HT-29 (cell line): Measurements from ENCODE around the gene EML1. TPM values are rescaled to one million over a fixed set of nuclear protein-coding genes. Genes with fewer than 3 reads are reported as not detected.

Source experiments
- DNase-seq: peaks from one replicate; pipeline ENCODE4 v3.0.0-alpha.2; 2015; ENCODE audit warnings: low spot score
- total RNA-seq: library from RNA; depleted of rRNA; stranded (reverse); fragments of >200 nt; shearing (Covaris generic); gene quantifications from 2 replicates; pipeline ENCODE4 v1.2.3, GENCODE V29; 2014

Gene EML1
- total RNA-seq, 1 experiment from 2014 or later, result not detected

DNA sequence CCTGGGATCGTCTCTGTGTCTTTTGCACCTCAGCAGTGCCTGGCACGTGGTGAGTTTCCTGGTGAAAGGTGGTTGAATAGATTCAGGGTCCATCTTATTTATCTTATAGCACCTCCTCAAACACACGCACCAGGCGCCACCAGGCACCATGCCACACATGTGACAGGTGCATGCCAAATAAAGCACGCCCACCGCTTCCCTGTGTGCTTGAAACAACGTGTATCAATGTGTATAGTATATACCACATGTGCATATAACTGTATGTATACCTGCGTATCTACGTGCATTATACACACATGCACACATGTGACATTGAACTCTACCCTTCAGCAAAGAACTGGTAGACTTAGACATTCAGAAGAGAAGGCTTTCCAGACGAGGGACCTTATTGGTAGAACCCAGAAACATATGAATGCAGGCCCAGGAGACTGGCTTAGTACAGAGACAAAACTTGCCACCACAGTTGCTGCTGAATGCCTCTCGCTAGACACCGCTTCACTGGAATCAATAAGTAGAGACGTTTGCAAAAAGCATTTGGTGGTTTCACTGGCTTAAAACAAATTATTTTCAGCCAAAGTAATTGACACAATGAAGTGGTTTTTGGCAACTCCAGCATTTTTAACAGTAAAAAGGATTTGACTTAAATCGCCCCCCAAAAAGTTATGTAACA lies 10.0 kb downstream of the EML1 start:
- DNase-seq, result no peak

DNA sequence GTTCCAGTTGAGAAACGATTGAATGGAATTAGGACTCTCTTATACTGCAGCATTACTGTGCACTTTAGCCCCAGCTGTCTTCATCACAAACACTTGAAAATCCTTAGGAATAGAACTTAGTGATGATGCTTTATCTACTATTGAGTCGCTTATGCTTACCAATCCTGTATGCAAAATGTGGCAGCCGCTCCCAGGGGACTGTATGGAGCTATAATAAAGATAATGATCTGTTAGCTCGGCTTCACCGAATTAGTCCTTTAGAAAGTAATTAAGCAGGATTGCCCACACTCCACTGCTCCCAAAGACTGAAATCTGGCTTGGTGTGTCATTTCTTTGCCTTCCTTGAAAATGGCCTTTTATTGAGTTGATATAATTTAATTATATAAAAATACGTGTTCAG lies 10.6 kb downstream of the EML1 start:
- DNase-seq, result no peak

DNA sequence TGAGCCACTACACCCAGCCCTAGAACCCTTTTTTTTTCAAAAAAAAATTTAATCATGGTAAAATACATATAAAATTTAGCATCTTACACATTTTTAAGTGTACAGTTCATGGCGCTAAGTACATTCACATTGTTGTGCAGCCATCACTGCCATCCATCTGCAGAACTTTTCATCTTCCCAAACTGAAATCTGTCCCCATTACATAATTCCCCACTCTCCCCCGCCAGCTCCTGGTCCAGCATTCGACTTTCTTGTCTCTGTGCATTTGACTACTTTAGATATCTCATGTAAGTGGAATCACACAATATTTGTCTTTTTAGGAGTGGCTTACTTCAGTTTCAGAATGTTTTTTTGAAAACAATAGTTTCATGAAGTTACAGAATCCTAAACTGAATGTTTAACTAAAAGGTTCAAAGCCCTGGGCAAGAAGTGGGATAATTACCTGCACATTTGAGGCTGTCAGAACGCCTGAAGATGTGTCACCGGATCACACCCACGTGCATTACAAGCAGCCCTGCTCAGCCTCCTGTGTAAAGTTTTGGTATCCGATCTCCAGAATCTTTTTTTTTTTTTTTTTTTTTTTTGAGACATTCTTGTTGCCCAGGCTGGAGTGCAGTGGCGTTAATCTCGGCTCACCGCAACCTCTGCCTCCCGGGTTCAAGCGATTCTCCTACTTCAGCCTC lies 12.7 kb downstream of the EML1 start:
- no peak for DNase-seq

DNA sequence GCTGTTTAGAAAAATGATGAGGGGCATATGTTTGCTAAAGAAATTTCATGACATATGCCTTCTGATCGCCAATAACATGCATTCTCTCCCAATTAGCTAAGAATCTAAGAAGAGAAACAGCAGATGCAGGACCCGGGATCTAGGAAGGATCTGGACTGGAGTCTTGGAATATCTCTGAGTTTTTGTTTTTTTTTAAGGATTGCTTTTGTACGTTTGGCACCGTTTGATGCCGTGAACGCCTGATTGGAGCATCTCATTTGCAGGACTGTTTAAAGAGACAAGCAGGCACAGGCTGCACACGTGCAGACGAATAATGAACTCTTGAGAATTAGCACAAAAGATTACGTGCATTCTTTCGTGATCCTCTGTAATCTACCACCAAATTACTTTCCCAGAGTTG lies 13.6 kb downstream of the EML1 start:
- no peak for DNase-seq

DNA sequence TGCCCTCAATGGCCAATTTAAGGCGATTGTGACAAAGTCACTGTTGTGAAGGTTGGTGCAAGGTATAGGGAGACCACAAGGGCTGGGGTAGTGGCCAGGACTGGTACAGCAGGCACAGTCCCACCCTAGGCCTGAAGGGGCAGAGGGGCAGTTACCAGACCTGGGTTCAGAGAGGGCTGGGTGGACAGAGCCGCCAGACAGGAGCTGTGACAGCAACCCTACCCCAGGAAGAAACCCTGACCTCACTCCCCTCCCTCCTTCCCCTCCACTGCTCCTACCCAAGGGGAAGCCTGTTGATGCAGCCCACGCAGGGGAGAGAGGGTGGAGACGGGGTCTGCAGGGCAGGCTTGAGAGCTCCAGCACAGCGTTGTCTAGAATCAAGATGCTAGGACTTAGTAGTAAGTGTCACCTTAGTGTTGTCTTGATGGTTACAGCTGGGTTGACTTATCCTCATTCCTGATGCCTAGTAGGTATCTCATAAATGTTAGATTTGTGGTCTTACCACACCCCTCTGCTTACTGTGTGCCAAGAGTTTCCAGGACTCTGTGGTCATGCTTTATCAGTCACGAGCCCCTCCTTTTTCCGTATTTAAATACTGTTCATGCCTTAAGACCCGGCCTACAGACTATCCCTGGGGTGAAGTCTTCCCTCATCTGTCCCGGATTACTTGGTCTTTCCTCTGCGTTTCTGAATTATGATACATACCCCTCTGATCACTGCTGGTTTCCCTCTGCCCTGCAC lies 14.4 kb downstream of the EML1 start:
- DNase-seq, result no peak

DNA sequence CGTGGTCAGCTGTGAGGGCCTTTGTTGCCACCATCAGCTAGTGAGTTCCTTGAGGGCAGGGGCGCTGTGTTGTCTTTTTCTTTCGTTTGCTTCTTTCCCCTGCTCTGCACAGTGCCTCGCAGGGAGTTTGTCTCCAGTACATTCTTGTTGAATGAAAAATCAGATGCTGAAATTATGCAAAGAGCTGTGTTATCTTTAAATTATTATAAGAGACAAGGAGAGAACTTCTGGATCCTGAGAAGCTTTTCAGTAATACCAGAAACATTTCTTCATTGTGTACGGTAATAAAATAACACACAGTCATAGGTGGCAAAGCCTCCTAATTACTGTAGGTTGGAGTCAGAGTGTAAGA lies 14.9 kb downstream of the EML1 start:
- no peak for DNase-seq

DNA sequence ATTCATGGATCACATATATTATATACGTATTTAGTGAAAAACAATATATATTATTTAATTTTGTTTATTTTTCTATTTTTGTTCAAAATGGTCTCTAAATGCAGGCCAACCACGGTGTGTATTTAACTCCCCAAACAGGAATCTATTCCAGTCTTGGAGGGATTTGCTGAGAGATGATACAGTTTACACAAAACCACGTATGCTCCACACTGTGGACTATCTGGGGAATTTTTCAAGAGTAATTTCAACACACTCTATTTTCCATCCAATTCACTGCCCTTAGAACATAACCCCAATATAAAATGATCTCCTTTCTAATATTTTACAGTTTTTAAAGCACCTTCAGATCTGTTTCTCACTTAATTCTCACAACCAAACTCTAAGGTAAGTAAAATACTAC lies 15.3 kb downstream of the EML1 start:
- no peak for DNase-seq

DNA sequence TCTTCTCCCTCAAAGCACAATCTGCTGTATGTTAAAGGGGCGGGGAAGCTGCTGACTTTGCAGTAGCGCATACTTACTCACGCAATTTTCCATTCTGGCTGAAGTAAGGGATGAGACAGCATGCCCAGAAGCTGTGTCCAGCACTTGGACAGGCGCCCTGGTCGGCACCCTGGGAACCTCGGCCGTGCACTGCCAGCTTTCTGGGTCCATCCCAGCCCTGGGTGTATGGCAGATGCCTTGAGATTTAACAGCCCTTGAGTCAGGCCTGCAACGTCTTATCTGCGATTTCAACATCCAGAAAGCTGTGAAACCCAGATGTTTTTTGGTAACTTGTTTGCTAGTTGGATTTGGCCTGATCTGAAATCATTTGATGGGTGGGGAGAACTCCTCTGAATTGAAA lies 16.1 kb downstream of the EML1 start:
- no peak for DNase-seq

DNA sequence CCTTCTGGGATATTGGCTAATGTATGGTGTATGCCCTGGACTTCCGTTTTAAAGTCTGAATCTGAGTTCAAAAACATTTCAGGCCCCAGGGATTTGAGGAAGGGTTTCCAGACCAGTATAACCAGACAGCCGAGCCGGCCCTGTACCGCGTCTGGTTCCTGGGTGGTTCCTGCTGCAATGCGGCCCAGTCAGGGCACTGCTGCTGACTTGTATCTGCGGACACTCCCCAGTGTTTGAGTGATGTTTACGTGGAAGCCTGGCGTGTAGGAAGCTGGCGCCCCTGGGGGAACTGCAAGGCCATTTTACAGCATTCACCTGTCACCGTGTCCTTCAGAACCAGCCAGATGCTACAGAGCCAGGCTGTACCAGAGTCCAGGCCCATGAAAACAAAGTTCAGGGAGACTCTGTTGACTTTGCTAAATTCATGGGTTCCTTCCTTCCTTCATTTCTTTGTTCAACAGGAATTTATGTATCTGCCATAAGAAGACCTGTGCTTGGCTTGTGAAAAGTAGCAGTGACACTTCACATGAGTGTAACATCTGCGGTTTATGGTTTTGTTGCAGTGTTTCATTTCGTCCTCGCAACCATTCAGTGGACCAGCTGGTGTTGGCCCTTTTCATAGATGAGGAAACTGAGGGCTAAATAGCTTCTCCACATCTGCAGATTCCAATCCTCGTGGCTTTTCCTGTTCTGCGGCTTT lies 16.8 kb downstream of the EML1 start:
- no peak for DNase-seq

DNA sequence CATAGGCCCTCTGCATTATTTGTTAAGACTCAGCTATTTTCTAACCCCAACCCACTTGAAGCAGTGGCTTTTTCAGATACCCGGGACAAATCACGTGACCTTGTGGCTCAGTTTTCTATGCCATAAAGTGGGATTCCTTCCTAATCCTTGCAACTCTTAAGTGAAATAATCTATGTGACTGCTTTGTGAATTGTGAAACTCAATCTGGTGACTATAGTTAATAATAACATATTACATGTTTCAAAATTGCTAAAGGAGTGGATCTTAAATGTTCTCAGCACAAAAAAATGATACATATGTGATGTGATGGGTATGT lies 17.3 kb downstream of the EML1 start:
- DNase-seq, result no peak

DNA sequence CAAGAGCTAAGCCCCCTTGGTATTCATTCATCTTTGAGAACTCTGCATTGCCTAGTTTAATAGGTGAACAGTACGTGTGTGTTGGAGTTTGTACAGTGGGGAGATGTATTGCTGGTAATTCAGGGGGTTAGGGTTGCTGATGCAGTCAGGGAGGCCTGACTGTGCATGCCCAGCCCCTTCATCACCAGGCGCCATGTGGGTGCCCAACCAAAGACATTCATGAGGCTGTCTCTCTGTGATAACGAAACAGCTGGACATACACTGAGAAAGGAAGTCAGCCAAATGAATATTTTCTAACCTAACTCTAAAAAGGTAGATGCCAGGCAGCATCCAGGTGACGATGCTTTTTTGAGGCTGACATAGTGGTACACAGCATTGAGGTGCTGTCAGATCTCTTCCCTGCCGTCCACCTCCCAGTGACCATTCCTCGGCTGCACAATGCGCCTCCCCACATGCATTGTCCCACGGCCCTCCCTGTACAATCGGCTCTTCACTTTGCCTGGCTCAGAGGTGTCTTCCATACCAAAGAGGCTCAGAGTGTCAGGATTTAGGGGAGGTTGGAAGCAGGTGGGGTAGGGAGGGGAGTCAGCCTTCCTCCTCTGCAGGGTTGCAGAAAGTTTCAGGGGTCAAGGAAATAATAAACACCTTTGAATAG lies 19.0 kb downstream of the EML1 start:
- DNase-seq, result no peak

DNA sequence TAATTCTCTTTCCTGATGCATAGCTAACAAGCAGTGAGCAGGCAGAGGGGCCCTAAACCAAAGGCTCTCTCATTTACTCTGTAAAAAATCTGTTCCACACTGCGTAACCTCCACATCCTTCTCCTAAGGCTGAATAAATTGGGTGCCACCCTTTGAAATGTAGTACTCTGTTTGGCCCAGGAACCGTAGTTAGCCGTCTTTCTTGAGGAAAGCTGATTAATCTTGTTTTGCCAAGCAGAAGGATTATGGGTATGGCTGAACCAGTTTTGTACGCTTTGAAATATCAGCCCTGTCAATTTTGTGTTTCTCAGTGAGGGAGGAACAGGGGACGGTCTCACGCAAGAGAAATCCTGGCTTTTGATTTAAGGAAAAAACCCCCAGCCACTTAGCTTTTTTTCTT lies 19.7 kb downstream of the EML1 start:
- DNase-seq, result no peak

DNA sequence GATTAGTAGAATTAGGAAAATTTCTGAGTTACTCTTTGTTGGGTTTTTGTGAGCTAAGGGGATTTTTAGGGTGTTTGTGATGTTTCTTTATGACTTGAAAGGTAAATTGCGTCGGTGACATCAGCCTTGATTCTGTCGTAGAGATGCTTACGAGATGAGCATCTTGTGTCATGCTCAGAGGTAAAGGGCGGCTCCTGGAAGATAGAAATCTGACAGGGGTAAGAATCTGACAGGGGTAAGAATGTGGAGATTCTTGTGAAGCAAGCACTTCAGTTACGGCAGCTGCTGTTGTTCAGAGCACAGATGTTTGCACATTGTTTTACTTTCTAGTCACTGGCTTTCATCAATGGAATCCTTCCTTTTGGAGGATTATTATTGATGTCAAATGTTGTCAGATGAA lies 22.5 kb downstream of the EML1 start:
- no peak for DNase-seq

DNA sequence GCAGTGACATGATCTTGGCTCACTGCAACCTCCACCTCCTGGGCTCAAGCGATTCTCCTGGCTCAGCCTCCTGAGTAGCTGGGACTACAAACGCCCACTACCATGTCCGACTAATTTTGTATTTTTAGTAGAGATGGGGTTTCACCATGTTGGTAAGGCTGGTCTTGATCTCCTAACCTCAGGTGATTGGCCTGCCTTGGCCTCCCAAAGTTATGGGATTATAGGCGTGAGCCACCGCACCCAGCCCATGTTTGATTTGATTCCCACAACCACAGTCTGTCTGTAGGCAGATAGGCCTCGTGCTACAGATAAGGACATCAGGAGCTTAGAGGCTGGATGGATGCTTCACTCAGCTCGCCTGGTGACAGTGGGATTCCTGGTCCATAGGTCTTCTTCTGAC lies 23.0 kb downstream of the EML1 start:
- DNase-seq, result no peak

DNA sequence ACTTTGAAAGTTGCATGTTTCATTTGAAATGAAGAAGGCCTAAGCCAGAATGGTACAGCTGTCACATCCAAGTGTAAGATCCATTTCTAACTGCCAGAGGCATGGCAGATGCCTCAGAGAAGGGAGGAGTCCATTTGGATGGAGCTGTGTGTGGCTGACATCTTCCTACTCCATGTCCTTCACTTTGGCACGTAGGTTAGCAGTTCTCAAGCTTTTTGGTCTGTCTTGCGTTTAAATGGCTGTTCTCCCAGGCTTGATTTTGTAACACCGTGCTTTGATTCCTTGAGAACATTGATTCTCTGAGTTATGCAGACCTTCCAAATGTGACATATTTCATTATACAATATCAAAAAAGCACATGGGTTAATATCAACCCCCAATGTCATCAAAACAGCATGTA lies 23.4 kb downstream of the EML1 start:
- no peak for DNase-seq

DNA sequence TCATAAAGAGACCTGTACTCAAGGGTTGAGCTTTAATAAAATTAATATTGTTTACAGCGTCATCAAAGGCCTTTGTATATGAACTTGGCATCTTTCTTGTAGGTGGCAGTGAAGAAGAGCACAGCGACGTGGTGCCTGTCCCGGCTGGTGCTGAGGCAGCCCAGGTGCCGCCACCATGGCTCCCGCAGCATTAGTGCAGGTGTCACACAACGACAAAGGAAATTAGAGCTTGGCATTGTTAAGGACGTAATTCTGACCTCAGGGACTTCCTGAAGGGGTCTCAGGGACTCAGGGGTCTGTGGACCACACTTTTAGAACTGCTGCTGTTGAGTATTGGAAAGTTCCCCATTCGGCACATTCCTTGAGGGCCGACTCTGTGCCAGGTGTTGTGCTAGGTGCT lies 24.1 kb downstream of the EML1 start:
- no peak for DNase-seq

DNA sequence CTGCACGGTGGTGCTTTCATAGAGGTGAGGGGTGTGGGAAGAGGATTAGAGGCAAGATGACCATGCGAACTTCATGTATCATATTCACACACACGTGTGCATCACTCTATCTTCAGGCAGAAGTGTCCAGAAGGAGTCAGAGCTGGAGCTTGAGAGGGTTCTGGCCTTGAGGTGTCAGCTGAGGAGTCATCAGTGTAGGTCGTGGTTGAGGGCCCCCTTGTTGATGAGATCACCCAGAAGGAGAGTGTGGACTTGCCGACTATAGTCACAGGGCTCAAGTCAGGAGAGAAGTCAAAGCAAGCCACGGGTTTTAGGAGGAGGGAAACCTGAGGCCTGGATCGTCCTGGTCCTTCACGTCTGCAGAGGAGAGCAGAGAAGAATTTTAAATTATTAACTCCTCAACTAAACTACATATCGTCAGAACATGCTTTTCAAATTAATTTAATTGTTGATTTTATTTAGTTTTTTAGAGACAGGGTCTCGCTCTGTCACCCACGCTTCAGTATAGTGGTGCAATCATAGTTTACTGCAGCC lies 25.4 kb downstream of the EML1 start:
- DNase-seq, result no peak

DNA sequence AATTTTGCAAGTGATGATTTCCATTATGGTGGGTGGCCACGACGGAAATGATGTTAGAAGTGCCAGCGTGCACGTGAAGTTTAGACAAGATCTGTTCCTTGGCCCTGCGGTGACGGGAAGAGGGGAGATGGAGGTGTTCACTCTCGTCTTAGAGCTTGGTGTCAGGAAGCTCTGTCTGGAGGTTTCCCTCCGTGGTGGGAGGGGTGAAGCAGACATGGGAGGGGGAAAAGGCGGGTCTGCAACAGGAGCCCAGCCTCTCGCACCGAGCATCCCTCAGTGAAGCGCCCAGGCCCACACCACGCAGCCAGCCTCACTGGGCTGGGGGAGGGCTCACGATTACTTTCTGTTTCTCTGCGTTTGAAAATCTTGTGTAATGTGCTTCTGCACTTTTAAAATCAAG lies 26.3 kb downstream of the EML1 start:
- DNase-seq, result no peak

DNA sequence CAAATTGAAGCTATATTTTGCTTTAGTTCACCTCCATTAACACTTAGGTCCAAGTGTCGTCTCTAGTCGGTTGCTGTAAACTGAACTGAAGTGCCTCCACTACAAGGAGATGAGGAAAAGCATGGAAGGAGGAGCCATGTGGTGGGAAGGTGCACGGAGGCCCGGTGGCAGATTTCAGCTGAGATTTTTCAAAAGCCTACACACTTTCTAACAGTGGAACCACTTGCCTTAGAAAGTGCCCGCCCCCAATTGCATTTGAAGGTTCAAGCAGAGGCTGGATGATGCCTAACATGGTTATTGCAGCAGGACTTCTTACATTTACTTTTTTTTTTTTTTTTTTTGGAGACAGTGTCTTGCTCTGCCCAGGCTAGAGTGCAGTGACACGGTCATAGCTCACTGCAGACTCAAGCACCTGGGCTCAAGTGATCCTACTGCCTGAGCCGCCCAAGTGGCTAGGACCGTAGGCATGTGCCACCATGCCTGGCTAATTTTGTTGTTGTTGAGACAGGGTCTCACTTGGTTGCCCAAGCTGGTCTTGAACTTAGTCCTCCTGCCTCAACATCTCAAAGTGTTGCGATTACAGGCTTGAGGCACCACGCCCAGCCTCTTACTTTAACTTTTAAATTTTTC lies 27.6 kb downstream of the EML1 start:
- DNase-seq, result no peak

DNA sequence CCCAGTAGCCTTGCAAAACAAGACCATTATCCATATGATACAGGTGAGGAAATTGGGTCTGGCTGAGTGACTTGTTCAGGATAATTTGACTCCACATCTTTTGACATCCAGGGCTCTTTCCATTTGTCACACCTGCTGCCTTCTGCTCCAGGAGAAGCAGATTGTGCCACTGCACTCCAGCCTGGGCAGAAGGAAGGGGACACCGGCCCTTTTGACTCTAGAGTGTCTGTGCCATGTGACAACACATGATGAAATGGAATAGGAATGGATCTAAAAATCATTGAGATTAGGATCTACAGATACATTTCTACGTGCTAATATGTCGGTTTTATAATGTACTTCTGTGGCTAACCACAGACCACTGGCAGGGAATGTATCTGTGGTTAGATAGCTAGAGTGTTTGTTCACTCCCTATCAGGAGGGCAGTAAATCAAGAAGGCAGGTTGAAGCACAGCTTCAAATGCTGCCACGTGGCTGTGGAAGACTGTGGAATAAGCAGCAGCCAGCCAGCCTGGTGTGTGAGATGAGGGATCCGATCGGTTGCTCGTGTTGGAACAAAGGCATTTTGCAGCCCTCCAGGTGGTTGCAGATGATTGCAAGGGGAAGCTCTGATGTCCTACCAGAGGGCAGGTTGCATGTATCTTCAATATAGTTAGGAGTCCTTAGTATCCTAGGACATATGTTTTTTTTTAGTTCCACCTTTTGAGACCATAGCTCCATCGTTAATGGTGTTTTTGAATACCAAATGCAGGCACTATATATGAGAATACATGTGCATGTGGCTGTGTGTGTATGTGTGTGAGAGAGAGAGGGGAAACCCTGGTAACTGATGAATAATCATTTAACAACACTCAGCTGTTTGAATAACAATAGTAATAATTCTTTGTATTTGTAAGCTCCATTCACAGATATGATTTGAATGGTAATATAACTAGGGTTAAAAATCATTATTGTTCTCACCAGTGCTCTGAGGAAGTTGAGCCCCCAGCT lies 28.6 kb downstream of the EML1 start:
- peak; percentile 2 for DNase-seq
